Tibial artery (tissue), 4 donors: Measurements from ENCODE around the gene KIRREL3.

ENCODE experiments used
- DNase-seq, 2 donors: peaks; one replicate each; pipeline ENCODE4 v3.0.0-alpha.2; 2019
- H3K27ac ChIP-seq, 2 donors: fragments of 200-600 bp; sonication (generic) in 1 of 2; 1 replicate in 1 of 2; 2 replicates in 1 of 2; pipeline ENCODE4 v1.5.1; 2018 to 2019; ENCODE audit warnings: mild to moderate bottlenecking in 1 of 2
- H3K27me3 ChIP-seq, 2 donors: fragments of 200-600 bp; sonication (generic) in 1 of 2; one replicate each; pipeline versions ENCODE4 v1.5.1 to v1.6.0; 2016 to 2019
- H3K36me3 ChIP-seq, 3 donors: fragments of 200-600 bp; sonication (generic) in 2 of 3; one replicate each; pipeline ENCODE4 v1.5.1; 2016 to 2019; ENCODE audit warnings: mild to moderate bottlenecking in 2 of 3
- H3K4me1 ChIP-seq, 4 donors: fragments of 200-600 bp; sonication (generic) in 2 of 4; 1 replicate in 3 of 4; 2 replicates in 1 of 4; pipeline ENCODE4 v1.5.1; 2016 to 2019
- H3K4me3 ChIP-seq, 2 donors: fragments of 200-600 bp; sonication (generic) in 1 of 2; 1 replicate in 1 of 2; 2 replicates in 1 of 2; pipeline ENCODE4 v1.5.1; 2018 to 2019; ENCODE audit warnings: mild to moderate bottlenecking in 2 of 2
- H3K9me3 ChIP-seq, 3 donors: fragments of 200-600 bp; sonication (generic) in 1 of 3; one replicate each; pipeline ENCODE4 v1.5.1; 2016 to 2019
- CTCF ChIP-seq, 2 experiments: fragments of 200-600 bp in 1 of 2; fragments of 450-650 bp in 1 of 2; IDR thresholded peaks; one replicate each; pipeline ENCODE4 v1.5.1; 2017 to 2019; ENCODE audit warnings: antibody characterized with exemption in 2 of 2, mild to moderate bottlenecking in 1 of 2, moderate library complexity in 1 of 2
- intact Hi-C: fragments of 100-400 bp; cut with DNase I; formaldehyde crosslinking; loops from one replicate; pipeline ENCODE4 v1.15.0; 2023; ENCODE audit warnings: low total_unique reads

The KIRREL3 gene

GRCh38 chr11:126432065-126432461, 568.5 kb downstream of the KIRREL3 start:
- H3K36me3 ChIP-seq = no peaks in the 10 kb centered on the region
- no peak for DNase-seq
- TF ChIP-seq CTCF (IDR thresholded peaks at IDR 0.05) = no peak
- H3K4me3 ChIP-seq = no peak overlapping the region
- H3K9me3 ChIP-seq = no peaks in the 10 kb centered on the region
- H3K4me1 ChIP-seq = peaks cover 0 to 19% (median 3%) of the 10 kb centered on the region in 4 donors
- H3K27ac ChIP-seq = peak overlapping the region; percentile 53 to 63
- H3K27me3 ChIP-seq = no peaks in the 10 kb centered on the region
- intact Hi-C loops = no loop called here

GRCh38 chr11:126431401-126432064, 569.0 kb downstream of the KIRREL3 start:
- H3K4me1 ChIP-seq = peaks cover 0 to 23% (median 4%) of the 10 kb centered on the region in 4 donors
- no peaks in the 10 kb centered on the region for H3K36me3 ChIP-seq
- H3K9me3 ChIP-seq = no peaks in the 10 kb centered on the region
- no peak for TF ChIP-seq CTCF (IDR thresholded peaks at IDR 0.05)
- peak; percentile 78 to 84 for DNase-seq
- H3K4me3 ChIP-seq = no peak overlapping the region
- peak overlapping the region; percentile 53 to 63 for H3K27ac ChIP-seq
- no peaks in the 10 kb centered on the region for H3K27me3 ChIP-seq
- intact Hi-C loops = no loop called here

GRCh38 chr11:126430581-126431335, 569.8 kb downstream of the KIRREL3 start:
- no peak for DNase-seq
- peaks cover 0 to 23% (median 4%) of the 10 kb centered on the region in 4 donors for H3K4me1 ChIP-seq
- TF ChIP-seq CTCF (IDR thresholded peaks at IDR 0.05) = no peak
- H3K27me3 ChIP-seq = no peaks in the 10 kb centered on the region
- peak overlapping the region in 1 of 2 donors; percentile 63 for H3K27ac ChIP-seq
- no peaks in the 10 kb centered on the region for H3K36me3 ChIP-seq
- no peaks in the 10 kb centered on the region for H3K9me3 ChIP-seq
- H3K4me3 ChIP-seq = no peak overlapping the region
- intact Hi-C loops = no loop called here

GRCh38 chr11:126426820-126427749, 573.5 kb downstream of the KIRREL3 start:
- Histone ChIP-seq H3K9me3 (no peaks in the 10 kb centered on the region), H3K27ac (peak overlapping the region in 1 of 2 donors; percentile 28), H3K36me3 (no peaks in the 10 kb centered on the region), H3K27me3 (no peaks in the 10 kb centered on the region), H3K4me1 (peaks cover 0 to 15% (median 3%) of the 10 kb centered on the region in 4 donors), H3K4me3 (no peak overlapping the region)
- intact Hi-C loops = no loop called here
- TF ChIP-seq CTCF (IDR thresholded peaks at IDR 0.05) = no peak
- no peak for DNase-seq

GRCh38 chr11:126426106-126426505, 574.5 kb downstream of the KIRREL3 start:
- intact Hi-C loops = no loop called here
- TF ChIP-seq CTCF (IDR thresholded peaks at IDR 0.05) = no peak
- H3K36me3 ChIP-seq = no peaks in the 10 kb centered on the region
- H3K4me3 ChIP-seq = no peak overlapping the region
- no peaks in the 10 kb centered on the region for H3K9me3 ChIP-seq
- no peak overlapping the region for H3K27ac ChIP-seq
- peaks cover 0 to 10% (median 3%) of the 10 kb centered on the region in 4 donors for H3K4me1 ChIP-seq
- H3K27me3 ChIP-seq = no peaks in the 10 kb centered on the region
- DNase-seq = no peak
